GM12878 (cell line): ENCODE data around the gene RPS19BP1. TPM values are rescaled to one million over a fixed set of nuclear protein-coding genes. Genes with fewer than 3 reads are reported as not detected.
A peak's percentile ranks its signal among the peaks of the same experiment; 100 is the strongest.

Experiments
- CHD4 ChIP-seq: fragments of 200-600 bp; sonication (generic); IDR thresholded peaks from 2 replicates; pipeline ENCODE4 v1.6.1; 2016; ENCODE audit warnings: mild to moderate bottlenecking
- CREM ChIP-seq: IDR thresholded peaks from 2 replicates; pipeline ENCODE4 v1.6.1; 2014; ENCODE audit warnings: antibody characterized with exemption, low read depth
- CTCF ChIP-seq, 3 experiments: IDR thresholded peaks in 2 of 3; conservative IDR thresholded peaks in 1 of 3; 2 replicates each; pipeline ENCODE4 v1.5.1; 2011; ENCODE audit warnings: low read depth in 3 of 3, low read length in 3 of 3, mild to moderate bottlenecking in 3 of 3, control low read depth in 2 of 3, moderate library complexity in 2 of 3, inconsistent platforms in 1 of 3, mixed read lengths in 1 of 3; ENCODE audit not compliant: control insufficient read depth in 2 of 3, insufficient read depth in 1 of 3; ENCODE audit errors: extremely low read depth in 1 of 3
- E2F4 ChIP-seq: IDR thresholded peaks from 2 replicates; pipeline ENCODE4 v1.6.1; 2012; ENCODE audit warnings: low read depth, low read length, improper control_type of control experiment
- ESRRA ChIP-seq: IDR thresholded peaks from 2 replicates; pipeline ENCODE4 v1.6.1; 2012; ENCODE audit warnings: mild to moderate bottlenecking, low read length, improper control_type of control experiment
- MEF2A ChIP-seq: IDR thresholded peaks from 2 replicates; pipeline ENCODE4 v1.6.1; 2011; ENCODE audit warnings: low read depth, mild to moderate bottlenecking, low read length, moderate library complexity; ENCODE audit not compliant: insufficient read depth
- MTA2 ChIP-seq: fragments of 450-650 bp; IDR thresholded peaks from 2 replicates; pipeline ENCODE4 v1.6.1; 2016; ENCODE audit warnings: low read depth, mild to moderate bottlenecking, moderate library complexity
- MXI1 ChIP-seq: fragments of 150-350 bp; IDR thresholded peaks from 2 replicates; pipeline ENCODE4 v1.6.1; 2011; ENCODE audit warnings: low read depth, mild to moderate bottlenecking, inconsistent platforms, low read length, improper control_type of control experiment
- PML ChIP-seq: IDR thresholded peaks from 2 replicates; pipeline ENCODE4 v1.6.1; 2012; ENCODE audit warnings: low read length, inconsistent platforms
- POU2F2 ChIP-seq: IDR thresholded peaks from 3 replicates; pipeline ENCODE4 v1.6.1; 2011; ENCODE audit warnings: low read depth, mild to moderate bottlenecking, low read length, borderline replicate concordance
- SMARCA5 ChIP-seq: fragments of 450-650 bp; IDR thresholded peaks from 2 replicates; pipeline ENCODE4 v1.6.1; 2017; ENCODE audit warnings: mild to moderate bottlenecking
- STAT3 ChIP-seq: IDR thresholded peaks from 2 replicates; pipeline ENCODE4 v1.6.1; 2011; ENCODE audit warnings: low read depth, low read length, improper control_type of control experiment
- TAF1 ChIP-seq: IDR thresholded peaks from 2 replicates; pipeline ENCODE4 v1.6.1; 2011; ENCODE audit warnings: mild to moderate bottlenecking, low read depth, low read length, borderline replicate concordance
- TARDBP ChIP-seq: IDR thresholded peaks from 2 replicates; pipeline ENCODE4 v1.6.1; 2016; ENCODE audit warnings: borderline replicate concordance
- TCF12 ChIP-seq: IDR thresholded peaks from 2 replicates; pipeline ENCODE4 v1.6.1; 2011; ENCODE audit warnings: low read depth, mild to moderate bottlenecking, low read length
- TCF7 ChIP-seq: IDR thresholded peaks from 2 replicates; pipeline ENCODE4 v1.6.1; 2014; ENCODE audit warnings: antibody characterized with exemption, borderline replicate concordance
- ZNF384 ChIP-seq: IDR thresholded peaks from 2 replicates; pipeline ENCODE4 v1.6.1; 2012; ENCODE audit warnings: low read depth, mild to moderate bottlenecking, low read length, improper control_type of control experiment, borderline replicate concordance
- ZNF687 ChIP-seq: fragments of 450-650 bp; IDR thresholded peaks from 2 replicates; pipeline ENCODE4 v1.6.1; 2017; ENCODE audit warnings: mild to moderate bottlenecking, moderate library complexity
- polyA plus RNA-seq, 11 experiments: library from polyadenylated mRNA; depleted of rRNA in 4 of 11; unstranded in 6 of 11; stranded (reverse) in 5 of 11; fragments of >200 nt; fragmentation: Nextera tagmentation in 4 of 11; fragmentation: Illumina TruSeq in 1 of 11; extraction: Ambion mirVana in 4 of 11; extraction: Trizol in 1 of 11; gene quantifications; 1 replicate in 1 of 11; 2 replicates in 10 of 11; pipeline versions ENCODE4 v1.2.1 to v1.2.3, GENCODE V29; 2011 to 2016; ENCODE audit warnings: inconsistent platforms in 2 of 11, missing spikeins in 2 of 11, low read depth in 1 of 11
- total RNA-seq, 4 experiments: library from RNA; depleted of rRNA in 3 of 4; stranded (reverse); fragments of >200 nt in 3 of 4; fragmentation: Illumina TruSeq in 1 of 4; extraction: Trizol in 1 of 4; gene quantifications; 2 replicates each; pipeline versions ENCODE4 v1.2.1 to v1.2.3, GENCODE V29; 2013 to 2021
- TF ChIP-seq, protein P1 (sequence below): fragments of 450-650 bp; IDR thresholded peaks from 2 replicates; pipeline ENCODE4 v1.6.1; 2018; ENCODE audit warnings: mild to moderate bottlenecking, low read depth, moderate library complexity; ENCODE audit not compliant: partially characterized antibody

The RPS19BP1 gene
- total and polyA plus RNA-seq, 10 of the 15 experiments (the other 5 are each of a cell fraction or from before 2014, with no cell fraction given): 2.7 to 206 (median 78.6) TPM

DNA sequence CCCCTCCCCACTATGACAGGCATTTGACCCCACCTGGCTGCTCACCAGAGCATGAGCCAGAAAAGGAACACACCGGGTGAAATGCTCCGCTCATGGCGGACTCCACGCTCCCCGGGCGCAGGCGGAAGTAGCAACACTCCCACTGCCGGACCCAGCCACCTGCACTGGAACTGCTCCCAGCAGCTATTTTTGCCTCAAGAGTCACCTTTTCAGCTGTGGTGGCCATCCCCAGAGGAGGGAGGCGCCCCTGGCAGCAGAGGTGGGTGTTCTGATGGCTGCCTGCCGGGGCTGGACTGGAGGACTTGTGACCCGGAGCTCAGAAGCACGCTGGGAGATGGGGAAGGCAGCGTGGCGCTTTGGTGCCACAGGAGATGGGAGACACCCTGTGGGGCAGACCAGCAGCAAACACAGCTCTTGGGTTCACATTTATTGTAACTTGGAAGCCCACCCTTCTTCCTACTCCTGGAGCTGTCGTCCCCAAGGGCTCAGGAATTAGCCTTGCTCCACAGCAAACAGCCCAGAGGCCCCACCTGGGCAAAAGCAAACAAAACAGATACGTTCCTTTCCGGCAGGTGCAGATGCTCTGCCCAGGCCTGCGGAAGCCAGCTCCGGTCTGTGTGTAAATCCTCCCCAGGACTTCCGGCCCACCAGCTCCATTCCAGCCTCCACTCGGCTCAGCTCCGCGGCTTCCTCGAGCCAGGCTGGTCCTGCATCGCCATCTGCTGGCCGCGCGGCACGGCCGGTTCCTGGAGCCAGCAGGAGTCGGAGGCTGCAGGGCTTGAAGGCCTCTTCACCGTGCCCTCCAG, 3.7 kb downstream of the RPS19BP1 start (continued):
- TF ChIP-seq E2F4 (0 out of 2 replicates have a peak, but pooled peaks have one; percentile 29), TCF7 (0 out of 2 replicates have a peak, but pooled peaks have one; percentile 15), MTA2 (peak; percentile 30; the same call in 1 of the 2 replicates), STAT3 (peak; percentile 96), TAF1 (peak; percentile 53), ZNF687 (peak; percentile 45), SMARCA5 (peak; percentile 97), ZNF384 (no peak), TARDBP (peak; percentile 91), TCF12 (peak; percentile 98), CHD4 (0 out of 2 replicates have a peak, but pooled peaks have one; percentile 52), ESRRA (peak; percentile 93), PML (no peak), CREM (no peak; the same call in 1 of the 2 replicates), CTCF (IDR thresholded peaks at IDR 0.05 in 2 of 3, conservative IDR thresholded peaks at IDR 0.05 in 1 of 3; ENCODE audit: control insufficient read depth in 2 of 3, extremely low read depth in 1 of 3, insufficient read depth in 1 of 3, low read depth in 3 of 3, low read length in 3 of 3) (peak; percentile 99 to 100 (median 100); a peak in 5 of 6 replicates), MEF2A (peak; percentile 61; the same call in 1 of the 2 replicates), POU2F2 (peak; percentile 93), MXI1 (peak; percentile 78)
- TF ChIP-seq, protein P1, sequence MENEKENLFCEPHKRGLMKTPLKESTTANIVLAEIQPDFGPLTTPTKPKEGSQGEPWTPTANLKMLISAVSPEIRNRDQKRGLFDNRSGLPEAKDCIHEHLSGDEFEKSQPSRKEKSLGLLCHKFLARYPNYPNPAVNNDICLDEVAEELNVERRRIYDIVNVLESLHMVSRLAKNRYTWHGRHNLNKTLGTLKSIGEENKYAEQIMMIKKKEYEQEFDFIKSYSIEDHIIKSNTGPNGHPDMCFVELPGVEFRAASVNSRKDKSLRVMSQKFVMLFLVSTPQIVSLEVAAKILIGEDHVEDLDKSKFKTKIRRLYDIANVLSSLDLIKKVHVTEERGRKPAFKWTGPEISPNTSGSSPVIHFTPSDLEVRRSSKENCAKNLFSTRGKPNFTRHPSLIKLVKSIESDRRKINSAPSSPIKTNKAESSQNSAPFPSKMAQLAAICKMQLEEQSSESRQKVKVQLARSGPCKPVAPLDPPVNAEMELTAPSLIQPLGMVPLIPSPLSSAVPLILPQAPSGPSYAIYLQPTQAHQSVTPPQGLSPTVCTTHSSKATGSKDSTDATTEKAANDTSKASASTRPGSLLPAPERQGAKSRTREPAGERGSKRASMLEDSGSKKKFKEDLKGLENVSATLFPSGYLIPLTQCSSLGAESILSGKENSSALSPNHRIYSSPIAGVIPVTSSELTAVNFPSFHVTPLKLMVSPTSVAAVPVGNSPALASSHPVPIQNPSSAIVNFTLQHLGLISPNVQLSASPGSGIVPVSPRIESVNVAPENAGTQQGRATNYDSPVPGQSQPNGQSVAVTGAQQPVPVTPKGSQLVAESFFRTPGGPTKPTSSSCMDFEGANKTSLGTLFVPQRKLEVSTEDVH: peak; percentile 61
